Measurements from ENCODE around the gene DEFB132. TPM values are rescaled to one million over a fixed set of nuclear protein-coding genes. Genes with fewer than 3 reads are reported as not detected.

DEFB132 gene
- total RNA-seq, 1 donor from 2014 or later: not detected

DNA sequence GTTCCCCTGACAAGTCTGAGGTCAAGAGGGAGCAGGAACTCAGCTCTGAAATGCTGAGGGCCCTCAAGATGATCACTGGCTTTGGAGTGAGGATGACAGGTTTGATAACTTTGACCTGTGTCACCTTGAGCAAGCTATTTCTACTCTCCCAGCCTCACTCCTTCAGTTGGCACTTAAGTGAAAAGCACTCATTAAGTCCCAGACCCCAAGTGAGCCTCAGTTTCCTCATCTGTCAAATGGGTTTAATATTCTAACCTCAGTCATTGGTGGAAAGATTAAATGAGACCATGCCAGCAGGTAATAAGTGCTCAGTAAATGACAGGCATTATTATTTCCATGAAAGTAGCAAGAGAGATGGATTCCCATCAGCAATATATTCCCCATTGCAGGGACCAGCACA lies 14.0 kb downstream of the DEFB132 start:
- H3K36me3 Mint-ChIP-seq (ENCODE audit: low read depth): peaks cover 8% of the 10 kb centered on the region
- intact Hi-C loops (cut with micrococcal nuclease): no loop called here

DNA sequence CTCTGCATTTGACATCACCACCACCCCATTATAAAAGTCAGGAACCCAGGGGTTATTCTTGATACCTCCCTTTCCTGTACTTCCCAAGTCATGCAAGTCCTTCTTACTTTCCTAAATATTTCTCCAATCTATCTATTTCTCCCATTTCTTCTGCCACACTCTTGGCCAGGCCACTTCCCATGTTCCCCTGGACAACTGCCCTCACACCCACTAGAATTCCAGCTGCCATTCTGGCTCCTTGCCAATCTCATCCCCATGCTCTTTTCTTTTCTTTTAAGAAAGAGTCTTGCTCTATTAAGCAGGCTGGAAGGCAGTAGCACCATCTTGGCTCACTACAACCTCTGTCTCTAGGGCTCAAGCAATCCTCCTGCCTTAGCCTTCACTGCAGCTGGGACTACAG lies 15.2 kb downstream of the DEFB132 start:
- H3K4me1 Mint-ChIP-seq (ENCODE audit: low read depth): no peaks in the 10 kb centered on the region
- H3K9me3 Mint-ChIP-seq: no peaks in the 10 kb centered on the region
- peaks cover 8% of the 10 kb centered on the region for H3K36me3 Mint-ChIP-seq (ENCODE audit: low read depth)
- no peak for DNase-seq (ENCODE audit: low spot score)
- H3K4me3 Mint-ChIP-seq (ENCODE audit: low read depth): no peak overlapping the region
- intact Hi-C loops (cut with micrococcal nuclease): no loop called here
- H3K27ac Mint-ChIP-seq: no peak overlapping the region
- H3K27me3 Mint-ChIP-seq (ENCODE audit: low read depth): no peaks in the 10 kb centered on the region

More for the DNA sequence above, 14.0 kb downstream of the DEFB132 start:
- peaks cover 6% of the 10 kb centered on the region for H3K4me1 Mint-ChIP-seq (ENCODE audit: low read depth)
- H3K4me3 Mint-ChIP-seq (ENCODE audit: low read depth): no peak overlapping the region
- no peaks in the 10 kb centered on the region for H3K9me3 Mint-ChIP-seq
- no peaks in the 10 kb centered on the region for H3K27me3 Mint-ChIP-seq (ENCODE audit: low read depth)
- no peak overlapping the region for H3K27ac Mint-ChIP-seq
- no peak for DNase-seq (ENCODE audit: low spot score)

DNA sequence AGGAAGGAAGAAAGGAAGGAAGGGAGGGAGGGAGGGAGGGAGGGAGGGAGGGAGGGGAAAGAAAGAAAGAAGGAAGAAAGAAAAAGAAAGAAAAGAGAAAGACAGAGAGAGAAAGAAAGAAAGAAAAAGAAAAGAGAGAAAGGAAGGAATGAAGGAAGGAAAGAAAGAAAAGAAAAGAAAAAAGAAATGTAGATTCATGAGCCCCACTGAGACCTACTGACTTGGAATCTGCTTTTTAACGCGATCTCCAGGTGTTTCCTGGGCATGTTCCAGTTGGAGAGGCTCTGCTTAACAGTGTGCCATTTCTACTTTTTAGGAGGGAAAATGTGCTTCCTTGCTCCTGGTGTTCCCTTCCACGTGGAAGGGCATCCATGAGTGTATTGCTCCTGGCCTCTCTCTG lies 16.4 kb downstream of the DEFB132 start:
- Mint-ChIP-seq H3K4me1 (ENCODE audit: low read depth) (no peaks in the 10 kb centered on the region), H3K27me3 (ENCODE audit: low read depth) (no peaks in the 10 kb centered on the region)

DNA sequence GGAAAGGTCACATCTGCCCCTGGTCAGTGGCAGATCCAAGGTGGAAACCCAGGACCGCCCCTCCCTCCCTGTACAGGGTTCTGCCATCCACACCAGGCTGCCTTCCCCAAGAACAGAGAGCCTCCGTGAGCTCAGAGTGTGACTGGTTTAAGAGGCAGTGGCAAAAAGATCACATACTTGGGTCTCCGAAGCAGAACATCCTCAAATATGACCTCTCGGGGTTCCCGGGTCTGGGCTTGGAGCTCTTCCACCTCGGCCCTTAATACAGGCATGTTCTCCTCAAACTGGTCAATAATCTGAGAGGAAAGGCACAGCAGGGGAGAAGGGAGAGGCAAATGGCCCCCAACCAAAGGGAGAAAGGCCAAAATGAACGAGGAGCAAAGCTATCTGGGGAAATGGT lies 18.3 kb downstream of the DEFB132 start:
- Mint-ChIP-seq H3K9me3 (no peaks in the 10 kb centered on the region), H3K4me1 (ENCODE audit: low read depth) (no peaks in the 10 kb centered on the region), H3K36me3 (ENCODE audit: low read depth) (peaks cover 14% of the 10 kb centered on the region), H3K4me3 (ENCODE audit: low read depth) (no peak overlapping the region), H3K27ac (no peak overlapping the region), H3K27me3 (ENCODE audit: low read depth) (no peaks in the 10 kb centered on the region)
- intact Hi-C loops (cut with micrococcal nuclease): no loop called here
- DNase-seq (ENCODE audit: low spot score): no peak

More for the DNA sequence above, 16.4 kb downstream of the DEFB132 start:
- no peak for DNase-seq (ENCODE audit: low spot score)
- intact Hi-C loops (cut with micrococcal nuclease): no loop called here
- no peak overlapping the region for H3K4me3 Mint-ChIP-seq (ENCODE audit: low read depth)
- peaks cover 14% of the 10 kb centered on the region for H3K36me3 Mint-ChIP-seq (ENCODE audit: low read depth)
- H3K9me3 Mint-ChIP-seq: no peaks in the 10 kb centered on the region
- H3K27ac Mint-ChIP-seq: no peak overlapping the region

DNA sequence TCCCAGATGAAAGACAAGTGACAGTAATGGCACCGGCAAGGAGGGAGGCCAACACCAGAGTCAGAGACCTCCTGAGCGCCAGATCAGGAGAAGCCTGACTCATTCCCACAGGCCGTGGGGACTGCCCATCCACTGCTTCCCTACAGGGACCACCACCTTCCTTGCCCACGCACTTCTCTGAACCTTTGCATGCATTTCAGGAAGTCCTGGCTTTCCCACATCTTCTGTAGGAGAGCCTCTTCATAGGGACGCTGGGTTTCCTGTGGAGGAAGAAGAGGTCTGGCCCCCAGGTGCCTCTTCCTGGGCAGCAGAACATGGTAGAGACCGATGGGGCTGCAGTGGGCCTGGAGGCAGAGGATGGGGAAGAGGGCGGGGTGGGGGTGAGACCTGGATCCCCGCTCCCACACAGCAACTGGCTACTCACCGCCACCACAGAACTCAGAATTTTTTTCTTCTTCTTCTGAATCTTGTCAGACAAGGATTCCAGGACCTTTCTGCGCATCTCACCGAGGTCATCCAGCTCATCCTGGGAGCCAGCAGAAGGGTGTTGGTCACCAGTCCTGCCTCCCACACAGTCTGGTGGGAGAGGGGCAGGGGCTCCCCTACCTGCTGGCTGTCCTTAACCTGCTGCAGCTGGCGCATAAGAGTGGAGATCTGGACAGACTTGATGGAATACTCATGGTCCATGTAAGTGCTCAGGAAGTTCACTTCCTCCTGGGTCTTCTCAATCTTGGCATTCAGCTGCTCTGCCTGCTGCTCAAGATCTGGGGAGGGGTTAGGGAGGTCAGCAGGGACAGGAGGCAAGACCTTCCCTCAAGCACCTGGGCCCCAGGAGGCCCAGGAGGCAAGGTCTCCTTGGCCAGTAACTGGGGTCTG lies 19.3 kb downstream of the DEFB132 start:
- Mint-ChIP-seq H3K27ac (no peak overlapping the region), H3K9me3 (no peaks in the 10 kb centered on the region), H3K27me3 (ENCODE audit: low read depth) (no peaks in the 10 kb centered on the region), H3K36me3 (ENCODE audit: low read depth) (peaks cover 16% of the 10 kb centered on the region), H3K4me1 (ENCODE audit: low read depth) (no peaks in the 10 kb centered on the region), H3K4me3 (ENCODE audit: low read depth) (no peak overlapping the region)
- intact Hi-C loops (cut with micrococcal nuclease): no loop called here
- DNase-seq (ENCODE audit: low spot score): no peak

DNA sequence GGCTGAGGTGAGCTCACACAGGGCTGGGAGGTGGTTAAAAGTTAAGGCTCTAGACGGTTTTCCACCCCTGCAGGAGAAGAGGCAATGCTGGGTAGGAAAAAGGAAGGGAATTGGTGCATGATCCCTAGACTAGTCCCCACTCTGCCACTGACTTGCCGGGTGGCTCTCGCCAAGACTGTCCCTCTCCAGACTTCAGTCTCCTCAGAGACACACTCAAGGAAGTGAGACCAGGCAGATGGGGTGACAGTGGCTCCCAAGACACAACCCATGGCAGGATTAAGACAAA lies 19.9 kb downstream of the DEFB132 start:
- no peak for DNase-seq (ENCODE audit: low spot score)
- no peak overlapping the region for H3K27ac Mint-ChIP-seq
- no peaks in the 10 kb centered on the region for H3K4me1 Mint-ChIP-seq (ENCODE audit: low read depth)
- H3K9me3 Mint-ChIP-seq: no peaks in the 10 kb centered on the region
- peaks cover 16% of the 10 kb centered on the region for H3K36me3 Mint-ChIP-seq (ENCODE audit: low read depth)
- no peaks in the 10 kb centered on the region for H3K27me3 Mint-ChIP-seq (ENCODE audit: low read depth)
- H3K4me3 Mint-ChIP-seq (ENCODE audit: low read depth): no peak overlapping the region
- intact Hi-C loops (cut with micrococcal nuclease): no loop called here

DNA sequence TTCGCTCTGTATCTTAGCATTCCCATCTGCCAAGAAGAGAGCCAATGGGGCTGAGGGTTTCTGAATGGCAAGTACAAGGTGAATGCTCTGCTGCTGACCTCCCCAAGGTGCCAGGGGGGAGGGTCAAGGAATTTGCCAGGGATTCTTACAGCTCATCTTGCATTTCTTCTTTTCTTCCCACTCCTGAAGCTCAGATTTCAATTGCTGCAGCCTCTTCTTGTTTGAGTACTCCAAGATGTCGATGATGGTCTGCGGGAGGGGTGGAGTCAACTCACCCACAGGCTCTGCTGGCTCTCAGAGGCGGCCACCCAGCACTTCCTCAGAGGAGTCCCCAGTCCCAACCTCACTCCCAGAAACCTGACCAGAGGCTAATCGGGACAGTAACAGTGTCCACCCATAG lies 20.7 kb downstream of the DEFB132 start:
- Mint-ChIP-seq H3K27me3 (ENCODE audit: low read depth) (no peaks in the 10 kb centered on the region), H3K36me3 (ENCODE audit: low read depth) (peaks cover 16% of the 10 kb centered on the region), H3K9me3 (no peaks in the 10 kb centered on the region), H3K27ac (no peak overlapping the region), H3K4me3 (ENCODE audit: low read depth) (no peak overlapping the region), H3K4me1 (ENCODE audit: low read depth) (no peaks in the 10 kb centered on the region)
- intact Hi-C loops (cut with micrococcal nuclease): no loop called here
- DNase-seq (ENCODE audit: low spot score): no peak

DNA sequence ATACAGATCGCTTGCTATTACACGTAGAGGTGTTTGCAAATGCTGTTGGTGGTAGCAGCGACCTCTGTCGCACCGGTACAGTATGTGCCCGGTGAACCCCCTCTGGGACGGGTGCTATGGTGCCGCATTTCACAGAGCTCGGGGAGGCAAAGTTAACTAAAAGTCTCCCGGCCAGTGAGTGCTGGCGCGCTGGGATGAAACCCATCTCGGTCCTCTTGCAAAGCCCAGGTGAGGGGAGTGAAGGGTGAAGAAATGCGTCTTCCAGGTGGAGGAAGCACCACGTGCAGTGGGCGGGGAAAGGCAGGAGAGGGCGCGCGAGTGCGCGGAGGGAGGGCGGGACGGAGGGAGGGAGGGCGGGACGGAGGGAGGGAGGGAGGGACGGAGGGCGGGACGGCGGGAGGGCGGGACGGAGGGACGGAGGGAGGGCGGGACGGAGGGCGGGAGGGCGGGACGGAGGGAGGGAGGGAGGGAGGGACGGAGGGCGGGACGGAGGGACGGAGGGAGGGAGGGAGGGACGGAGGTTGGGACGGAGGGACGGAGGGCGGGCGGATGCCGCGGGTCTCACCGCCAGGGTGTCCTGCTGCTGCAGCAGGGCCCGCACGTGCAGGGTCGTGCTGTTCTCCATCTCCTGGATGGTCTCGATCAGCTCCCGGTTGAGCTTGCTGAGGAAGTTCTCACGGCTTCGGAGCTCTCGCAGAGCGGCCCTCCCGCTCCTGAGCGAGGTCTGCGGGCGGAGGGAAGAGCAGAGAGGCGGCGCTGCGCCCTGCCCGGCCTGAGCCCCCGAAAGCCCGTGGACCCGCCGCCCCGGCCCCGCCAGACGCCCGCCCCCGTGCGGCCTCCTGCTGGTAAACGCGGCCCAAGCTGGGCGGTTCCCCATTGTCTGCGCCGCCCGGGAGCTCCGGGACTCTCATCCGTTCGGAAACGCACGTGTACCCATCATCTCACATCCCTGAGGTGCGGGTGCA lies 21.4 kb downstream of the DEFB132 start:
- intact Hi-C loops (cut with micrococcal nuclease): no loop called here
- Mint-ChIP-seq H3K4me3 (ENCODE audit: low read depth) (no peak overlapping the region), H3K4me1 (ENCODE audit: low read depth) (no peaks in the 10 kb centered on the region), H3K9me3 (no peaks in the 10 kb centered on the region), H3K27me3 (ENCODE audit: low read depth) (no peaks in the 10 kb centered on the region), H3K27ac (no peak overlapping the region), H3K36me3 (ENCODE audit: low read depth) (peaks cover 16% of the 10 kb centered on the region)
- no peak for DNase-seq (ENCODE audit: low spot score)

DNA sequence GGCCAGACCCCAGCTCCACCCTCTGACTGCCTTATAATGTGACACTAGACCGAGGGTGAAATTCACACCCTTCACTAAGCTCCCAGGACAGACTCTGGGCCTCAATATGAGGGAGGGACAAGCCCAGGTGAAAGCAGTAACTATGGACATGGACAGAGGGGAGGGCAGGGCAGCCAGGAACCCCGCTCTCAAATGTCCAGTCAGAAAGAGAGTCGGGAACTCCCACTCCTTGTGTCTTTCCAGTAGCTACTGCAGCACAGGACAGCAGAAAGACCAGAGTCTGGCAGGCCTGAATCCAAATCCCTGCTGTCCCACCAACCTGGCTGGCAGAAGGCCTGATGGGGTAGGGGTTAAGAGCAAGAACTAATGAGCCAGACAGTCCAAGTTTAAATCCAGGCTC lies 26.6 kb downstream of the DEFB132 start:
- intact Hi-C loops (cut with micrococcal nuclease): no loop called here
- H3K4me3 Mint-ChIP-seq (ENCODE audit: low read depth): no peak overlapping the region
- H3K36me3 Mint-ChIP-seq (ENCODE audit: low read depth): peaks cover 10% of the 10 kb centered on the region
- H3K9me3 Mint-ChIP-seq: no peaks in the 10 kb centered on the region
- no peak for DNase-seq (ENCODE audit: low spot score)
- H3K27ac Mint-ChIP-seq: no peak overlapping the region
- peaks cover 12% of the 10 kb centered on the region for H3K4me1 Mint-ChIP-seq (ENCODE audit: low read depth)
- no peaks in the 10 kb centered on the region for H3K27me3 Mint-ChIP-seq (ENCODE audit: low read depth)

DNA sequence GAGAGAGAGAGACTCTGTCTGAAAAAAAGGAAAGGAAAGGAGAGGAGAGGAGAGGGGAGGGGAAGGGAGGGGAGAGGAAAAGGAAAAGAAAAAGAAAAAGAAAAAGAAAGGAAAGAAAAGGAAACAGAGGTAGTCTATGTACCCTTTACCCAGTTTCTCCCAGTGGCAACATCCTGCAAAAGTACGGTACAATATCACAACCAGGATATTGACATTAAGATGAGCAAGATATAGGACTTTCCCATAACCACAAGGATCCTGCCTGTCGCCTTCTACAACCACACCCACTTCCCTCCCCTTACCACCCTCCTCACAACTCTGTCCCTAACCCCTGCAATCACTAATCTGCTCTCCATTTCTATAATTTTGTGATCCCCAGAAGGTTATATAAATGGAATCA lies 29.0 kb downstream of the DEFB132 start:
- Mint-ChIP-seq H3K27me3 (ENCODE audit: low read depth) (no peaks in the 10 kb centered on the region), H3K27ac (no peak overlapping the region), H3K9me3 (no peaks in the 10 kb centered on the region), H3K4me3 (ENCODE audit: low read depth) (no peak overlapping the region), H3K4me1 (ENCODE audit: low read depth) (peaks cover 19% of the 10 kb centered on the region), H3K36me3 (ENCODE audit: low read depth) (peaks cover 11% of the 10 kb centered on the region)
- intact Hi-C loops (cut with micrococcal nuclease): no loop called here
- no peak for DNase-seq (ENCODE audit: low spot score)

DNA sequence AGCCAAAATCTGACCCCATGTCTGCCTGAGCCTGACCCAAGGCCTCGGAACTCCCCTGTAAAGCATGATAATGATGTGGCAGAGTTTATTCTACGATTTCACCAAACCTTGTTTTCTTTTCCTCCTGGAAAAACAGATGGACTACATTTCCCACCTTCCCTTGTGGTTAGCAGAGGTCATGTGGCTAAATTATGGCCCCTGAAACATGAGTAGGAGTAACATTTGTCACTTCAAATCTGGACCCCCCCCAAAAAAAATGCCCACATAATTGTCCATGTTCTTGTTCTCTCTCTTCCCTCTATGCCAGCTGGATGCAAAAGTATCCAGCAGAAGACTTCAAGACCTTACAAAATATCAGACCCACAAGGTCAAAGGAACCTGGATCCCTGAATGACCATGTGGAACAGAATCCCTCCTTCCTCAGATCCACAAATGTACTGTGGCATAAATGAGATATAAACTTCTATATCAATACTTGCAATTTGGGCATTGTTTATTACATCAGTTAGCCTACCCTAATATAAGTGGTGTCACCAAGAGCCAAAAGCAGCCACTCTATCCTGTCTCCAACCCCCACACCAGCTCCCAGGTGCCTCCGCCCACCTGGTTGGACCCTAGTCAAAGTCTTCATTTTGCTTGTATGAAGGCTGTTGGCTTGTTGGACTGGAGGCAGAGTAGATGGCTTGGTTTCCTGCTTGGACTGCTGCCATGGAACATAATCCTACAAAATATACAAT lies 31.6 kb downstream of the DEFB132 start:
- H3K27ac Mint-ChIP-seq: no peak overlapping the region
- intact Hi-C loops (cut with micrococcal nuclease): no loop called here
- H3K9me3 Mint-ChIP-seq: no peaks in the 10 kb centered on the region
- H3K4me1 Mint-ChIP-seq (ENCODE audit: low read depth): peaks cover 19% of the 10 kb centered on the region
- H3K36me3 Mint-ChIP-seq (ENCODE audit: low read depth): peaks cover 11% of the 10 kb centered on the region
- H3K27me3 Mint-ChIP-seq (ENCODE audit: low read depth): no peaks in the 10 kb centered on the region
- no peak overlapping the region for H3K4me3 Mint-ChIP-seq (ENCODE audit: low read depth)
- no peak for DNase-seq (ENCODE audit: low spot score)

DNA sequence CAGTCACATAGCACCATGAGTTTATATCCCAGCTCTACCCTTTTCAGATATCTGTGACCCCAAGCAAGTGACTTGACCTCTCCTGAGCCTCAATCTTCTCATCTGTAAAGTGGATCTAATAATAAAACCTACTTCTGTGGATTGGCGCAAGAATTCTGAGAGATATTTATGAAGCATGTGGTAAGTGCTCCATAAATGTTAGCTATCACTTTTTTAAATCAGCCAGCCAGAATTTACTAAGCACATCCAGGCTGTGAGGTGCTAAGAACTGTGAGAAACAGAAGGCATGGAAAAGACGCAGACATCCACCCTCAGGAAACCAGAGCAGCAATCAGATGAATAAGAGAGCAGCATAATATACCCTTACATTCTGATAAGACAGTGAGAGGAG lies 32.2 kb downstream of the DEFB132 start:
- no peaks in the 10 kb centered on the region for H3K27me3 Mint-ChIP-seq (ENCODE audit: low read depth)
- intact Hi-C loops (cut with micrococcal nuclease): loop anchor here (1.0 kb wide), 1 partner anchor 38 kb away; no protein-coding TSS in a partner anchor
- DNase-seq (ENCODE audit: low spot score): no peak
- H3K4me1 Mint-ChIP-seq (ENCODE audit: low read depth): peaks cover 19% of the 10 kb centered on the region
- no peak overlapping the region for H3K4me3 Mint-ChIP-seq (ENCODE audit: low read depth)
- H3K27ac Mint-ChIP-seq: peak overlapping the region; percentile 87
- H3K9me3 Mint-ChIP-seq: no peaks in the 10 kb centered on the region
- peaks cover 11% of the 10 kb centered on the region for H3K36me3 Mint-ChIP-seq (ENCODE audit: low read depth)
